Liver (tissue), 3 donors: ENCODE results near the gene ASB12.

Source experiments
- ATF3 ChIP-seq: IDR thresholded peaks from 2 replicates; pipeline ENCODE4 v1.6.1; 2016; ENCODE audit warnings: antibody characterized with exemption
- CTCF ChIP-seq: fragments of 150-350 bp; IDR thresholded peaks from 2 replicates; pipeline ENCODE4 v1.5.1; 2017; ENCODE audit warnings: improper control_type of control experiment, low read depth, low read length; ENCODE audit not compliant: missing input control
- FOXA1 ChIP-seq: IDR thresholded peaks from 2 replicates; pipeline ENCODE4 v1.6.1; 2016; ENCODE audit warnings: antibody characterized with exemption
- FOXA2 ChIP-seq: IDR thresholded peaks from 2 replicates; pipeline ENCODE4 v1.6.1; 2016; ENCODE audit warnings: antibody characterized with exemption
- HNF4A ChIP-seq, 2 donors: conservative IDR thresholded peaks; 2 replicates each; pipeline ENCODE4 v1.6.1; 2016; ENCODE audit warnings: antibody characterized with exemption in 2 of 2, mild to moderate bottlenecking in 2 of 2
- MAX ChIP-seq: IDR thresholded peaks from 2 replicates; pipeline ENCODE4 v1.6.1; 2016; ENCODE audit warnings: antibody characterized with exemption
- RAD21 ChIP-seq, 2 donors: IDR thresholded peaks; 2 replicates each; pipeline ENCODE4 v1.6.1; 2016; ENCODE audit warnings: antibody characterized with exemption in 2 of 2, mild to moderate bottlenecking in 2 of 2
- SP1 ChIP-seq: IDR thresholded peaks from 2 replicates; pipeline ENCODE4 v1.6.1; 2018; ENCODE audit warnings: antibody characterized with exemption, mild to moderate bottlenecking
- TAF1 ChIP-seq: conservative IDR thresholded peaks from 2 replicates; pipeline ENCODE4 v1.6.1; 2016; ENCODE audit warnings: antibody characterized with exemption, mild to moderate bottlenecking
- YY1 ChIP-seq: IDR thresholded peaks from 2 replicates; pipeline ENCODE4 v1.6.1; 2016; ENCODE audit warnings: antibody characterized with exemption, mild to moderate bottlenecking
- donor health status: healthy.
- donor health status: healthy.

GRCh38 chrX:64229154-64229553 lies 1.3 kb downstream of the ASB12 start:
- TF ChIP-seq CTCF, result no peak
- TF ChIP-seq FOXA2, result no peak
- no peak for TF ChIP-seq ATF3
- TF ChIP-seq YY1, result no peak
- TF ChIP-seq SP1, result no peak
- TF ChIP-seq FOXA1, result no peak
- no peak for TF ChIP-seq TAF1
- TF ChIP-seq RAD21 (IDR thresholded peaks at IDR 0.05), result no peak
- TF ChIP-seq MAX, result no peak
- TF ChIP-seq HNF4A (conservative IDR thresholded peaks at IDR 0.05), result no peak
